HG02870 (cell line): ENCODE results near the gene UBA6.
"Not testable (repeated sequence)": the region's sequence is repeated elsewhere in the genome, so short reads cannot be mapped to it uniquely, and the experiment has no call there.

Source experiments
- ATAC-seq: cut with Tn5 transposase; IDR thresholded peaks from one replicate; pipeline ENCODE4 v1.9.1; 2021; ENCODE audit warnings: mild to moderate bottlenecking, moderate library complexity; ENCODE audit not compliant: unreplicated experiment

The UBA6 gene

GRCh38 chr4:67714248-67714583, 13.3 kb upstream of the UBA6 start:
- peak; percentile 64 for ATAC-seq

DNA sequence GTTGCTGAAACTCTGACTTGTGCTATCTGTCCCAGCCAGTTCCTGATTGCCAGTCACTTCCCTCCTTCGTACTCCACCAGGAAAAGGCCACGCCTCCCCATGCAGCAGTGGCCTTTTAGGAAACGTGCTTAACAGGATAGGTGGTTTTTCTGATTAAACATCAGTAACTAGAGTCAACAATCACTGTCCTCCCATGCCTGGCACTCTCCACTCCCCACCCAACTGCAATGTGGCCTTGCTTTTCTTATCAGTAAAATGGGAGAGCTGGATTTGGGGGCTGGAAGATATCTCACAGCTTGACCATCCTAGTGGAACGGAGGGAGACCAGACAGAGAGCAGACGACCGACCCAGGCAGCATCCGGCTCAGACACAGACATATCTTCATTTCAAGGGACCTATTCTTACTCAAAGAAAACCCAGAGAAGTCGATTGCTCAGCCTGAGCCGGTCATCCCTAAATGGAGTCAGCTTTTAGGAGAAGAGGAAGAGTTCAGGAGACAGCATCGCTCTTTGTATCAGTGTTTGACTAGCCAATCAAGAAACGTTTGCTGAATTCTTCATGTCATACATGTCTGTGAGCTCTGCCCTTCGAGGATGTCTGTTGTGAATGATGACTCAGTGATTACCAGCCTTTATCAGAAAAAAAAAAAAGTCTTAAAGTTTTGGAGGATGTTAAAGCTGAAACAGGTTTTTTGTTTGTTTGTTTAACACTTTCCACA, 12.7 kb upstream of the UBA6 start:
- ATAC-seq: no peak

- no peak for ATAC-seq
Observed at GRCh38 chr4:67712650-67713528, 11.9 kb upstream of the UBA6 start.

DNA sequence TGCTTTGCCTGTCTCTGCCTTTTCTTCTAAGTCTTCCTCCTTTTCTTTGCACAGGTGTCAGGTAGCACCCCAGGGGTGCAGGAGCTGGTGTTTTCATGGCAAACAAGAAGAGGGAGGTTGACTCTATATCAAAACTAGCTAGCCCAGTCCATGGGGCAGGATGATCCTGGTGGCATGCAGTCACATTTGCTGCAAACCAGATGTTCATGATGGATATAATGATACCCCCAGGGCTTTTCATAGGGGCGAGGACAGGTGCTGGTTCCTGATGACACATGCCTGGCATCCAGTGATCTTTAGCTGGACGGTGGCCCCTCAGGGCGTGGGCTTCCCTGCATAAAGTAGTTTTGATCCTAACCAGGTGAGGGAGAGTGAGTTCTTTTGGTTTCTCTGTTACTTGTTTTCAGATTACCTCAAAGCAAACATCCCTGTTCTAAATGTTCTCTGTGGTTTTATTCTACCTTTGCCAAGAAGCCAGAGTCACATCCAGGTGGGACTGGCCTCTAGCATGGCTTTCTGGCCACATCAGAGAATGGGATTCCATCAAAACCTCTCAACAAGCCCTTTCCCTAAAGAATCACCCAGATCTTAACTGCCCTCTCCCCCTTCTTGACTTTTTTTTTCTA, 11.2 kb upstream of the UBA6 start:
- ATAC-seq: no peak

DNA sequence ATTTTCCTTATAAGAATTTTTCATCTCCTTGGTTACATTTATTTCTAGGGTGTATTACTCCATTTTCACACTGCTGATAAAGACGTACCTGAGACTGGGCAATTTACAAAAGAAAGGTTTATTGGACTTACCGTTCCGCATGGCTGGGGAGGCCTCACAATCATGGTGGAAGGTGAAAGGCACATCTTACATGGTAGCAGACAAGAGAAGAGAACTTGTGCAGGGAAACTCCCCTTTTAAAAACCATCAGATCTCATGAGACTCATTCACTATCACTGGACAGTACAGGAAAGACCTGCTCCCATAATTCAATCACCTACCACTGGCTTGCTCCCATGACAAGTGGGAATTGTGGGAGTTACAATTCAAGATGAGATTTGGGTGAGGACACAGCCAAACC, 5.7 kb upstream of the UBA6 start:
- not testable (repeated sequence) for ATAC-seq

- ATAC-seq: no peak
Observed at GRCh38 chr4:67704843-67705242, 3.9 kb upstream of the UBA6 start.

DNA sequence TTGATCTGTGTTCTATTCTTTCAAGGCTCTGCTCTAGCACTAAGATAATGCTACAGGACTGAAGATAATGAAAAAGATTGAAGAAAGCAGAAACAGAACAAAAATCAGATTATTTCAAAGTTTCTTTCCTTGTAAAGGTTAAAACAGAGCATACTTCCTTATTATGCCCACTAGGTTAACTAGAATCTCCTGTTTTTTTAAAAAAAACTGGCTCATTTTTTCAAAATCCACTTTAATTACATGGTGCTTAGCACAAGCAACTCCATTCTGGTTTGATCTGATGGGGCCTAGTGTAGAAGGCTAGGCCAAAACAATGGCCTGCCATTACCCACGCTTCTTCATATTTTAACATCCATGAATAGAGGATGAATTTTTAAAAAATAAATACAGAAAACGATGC, 1.2 kb upstream of the UBA6 start:
- ATAC-seq: no peak

DNA sequence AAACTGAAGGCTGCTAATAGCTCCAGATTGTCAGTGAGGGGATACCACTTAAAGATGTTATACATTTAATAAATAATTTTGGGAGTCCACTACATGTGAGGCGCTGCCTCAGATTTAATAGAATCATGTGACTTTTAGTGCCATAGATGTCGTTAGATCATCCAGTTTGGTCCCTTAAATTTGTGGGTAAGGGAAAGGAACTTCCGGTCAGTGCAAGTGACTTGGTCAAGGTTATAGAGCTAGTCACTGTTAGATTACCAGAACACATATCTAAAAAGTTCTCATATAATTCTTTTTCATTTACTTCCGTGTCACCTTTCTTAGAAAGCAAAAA, 529 bp upstream of the UBA6 start:
- ATAC-seq: no peak

DNA sequence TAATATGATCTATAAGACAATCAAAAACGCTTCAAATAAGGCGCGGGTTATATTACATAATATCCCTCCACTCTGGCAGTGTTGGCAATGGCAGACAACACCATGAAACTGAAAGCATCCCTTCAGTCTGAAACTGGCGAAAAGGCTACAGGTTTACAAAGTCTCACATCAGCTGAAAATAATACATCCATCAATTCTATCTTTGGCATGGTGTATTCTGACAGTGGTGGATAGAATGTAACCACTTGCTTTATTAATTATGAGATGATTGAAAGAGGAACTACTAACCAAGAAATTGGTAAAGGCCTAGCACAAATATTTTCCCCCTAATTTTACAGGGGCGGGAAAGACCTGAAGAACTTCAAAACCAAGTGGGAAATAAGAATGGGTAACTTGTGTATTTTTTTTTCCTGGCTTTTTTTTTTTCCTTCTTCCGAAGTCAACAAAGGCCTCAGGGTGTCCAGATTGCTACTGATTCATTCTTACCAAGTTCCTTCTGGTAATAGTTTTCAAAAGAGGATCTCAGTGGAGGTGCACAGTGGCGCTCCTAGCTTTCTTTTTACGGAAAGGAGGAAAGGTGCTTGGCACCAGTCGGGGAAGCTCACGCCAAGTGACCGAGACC, 728 bp downstream of the UBA6 start:
- peak; percentile 4 for ATAC-seq

- ATAC-seq: no peak
Observed at GRCh38 chr4:67699603-67700002, 1.4 kb downstream of the UBA6 start.

DNA sequence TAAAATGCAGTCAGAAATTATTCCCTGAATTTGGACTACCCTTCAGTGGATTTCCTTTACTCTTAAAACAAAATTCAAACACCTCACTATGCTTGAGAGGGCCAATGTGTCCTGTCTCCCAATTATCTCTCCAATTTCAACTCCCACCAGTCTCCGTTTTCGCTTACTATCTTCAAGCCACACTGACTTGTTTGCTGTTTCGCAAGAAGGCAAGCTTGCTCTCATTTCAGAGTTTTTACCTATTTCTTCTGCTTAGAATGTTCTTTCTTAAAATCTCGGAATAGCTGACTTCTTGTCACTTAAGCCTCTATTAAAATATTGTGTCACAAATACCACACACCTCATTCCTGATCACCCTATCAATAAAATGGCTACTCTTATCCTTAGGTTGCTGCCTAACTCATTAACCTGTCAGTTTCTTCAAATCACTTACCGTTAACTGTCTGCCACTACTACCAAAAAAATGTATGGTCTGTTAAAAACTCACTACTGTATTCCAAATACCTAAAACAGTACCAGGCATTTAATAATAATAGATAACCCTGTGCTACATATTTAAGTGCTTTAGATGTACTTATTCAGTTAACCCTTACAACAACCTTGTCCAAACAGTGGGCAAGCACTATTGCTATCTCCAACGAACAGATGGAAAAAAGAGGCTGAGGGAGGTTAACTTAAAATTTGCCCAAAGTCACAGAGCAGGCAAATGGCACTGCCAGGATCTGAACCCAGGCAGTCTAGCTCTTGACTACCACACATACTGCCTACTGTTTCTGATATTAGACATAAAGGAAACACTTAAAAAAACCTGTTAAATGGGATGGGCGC, 2.9 kb downstream of the UBA6 start:
- no peak for ATAC-seq

GRCh38 chr4:67696061-67696460, 4.9 kb downstream of the UBA6 start:
- no peak for ATAC-seq

- no peak for ATAC-seq
Observed at GRCh38 chr4:67694662-67695061, 6.3 kb downstream of the UBA6 start.

DNA sequence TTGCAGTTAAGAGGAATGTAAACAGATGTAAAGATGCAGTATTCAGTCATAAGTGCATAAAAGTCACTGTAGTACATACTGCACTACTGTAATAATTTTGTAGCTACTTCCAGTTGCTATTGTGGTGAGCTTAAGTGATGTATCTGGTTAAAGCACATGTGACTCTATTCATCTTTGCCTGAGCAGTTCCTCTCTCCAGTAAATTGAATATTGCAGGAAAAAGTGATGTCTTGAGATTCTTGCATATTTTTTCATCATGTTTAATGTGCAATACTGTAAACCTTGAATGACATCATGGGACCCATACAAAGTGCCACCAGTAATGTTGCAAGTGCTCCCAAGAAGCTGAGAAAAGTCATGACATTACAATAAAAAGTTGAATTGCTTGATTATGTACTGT, 9.6 kb downstream of the UBA6 start:
- ATAC-seq: no peak

- ATAC-seq: no peak
Observed at GRCh38 chr4:67687636-67688035, 13.3 kb downstream of the UBA6 start.

- no peak for ATAC-seq
Observed at GRCh38 chr4:67685532-67685859, 15.5 kb downstream of the UBA6 start.

GRCh38 chr4:67684839-67685531, 16.0 kb downstream of the UBA6 start:
- ATAC-seq: no peak

GRCh38 chr4:67682266-67682665, 18.7 kb downstream of the UBA6 start:
- ATAC-seq: no peak

DNA sequence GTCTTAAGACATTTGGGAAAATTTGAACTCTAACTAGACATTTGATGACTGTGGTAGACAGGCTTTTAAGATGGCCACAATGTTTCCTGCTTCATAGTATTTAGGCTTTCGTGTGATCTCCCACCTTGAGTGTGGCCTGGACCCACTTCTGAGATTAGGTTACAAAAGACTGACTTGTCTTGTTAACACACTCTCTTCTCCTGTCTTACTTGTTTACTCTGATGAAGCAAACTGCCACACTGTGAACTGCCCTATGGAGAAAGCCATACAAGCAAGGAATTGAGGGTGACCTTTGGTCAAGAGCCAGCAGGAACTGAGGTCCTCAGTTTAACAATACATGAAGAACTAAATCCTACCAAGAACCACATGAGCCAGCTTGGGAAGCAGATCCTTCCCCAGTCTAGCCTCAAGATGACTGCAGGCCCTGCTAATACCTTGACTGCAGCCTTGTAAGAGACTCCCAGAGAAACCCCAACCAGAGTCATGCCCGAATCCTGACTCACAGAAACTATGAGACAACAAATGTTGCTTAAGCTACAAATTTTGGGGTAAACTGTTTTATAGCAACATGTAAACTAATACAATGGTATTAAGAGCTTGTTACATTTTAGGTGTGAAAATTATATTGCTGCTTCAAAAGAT, 20.3 kb downstream of the UBA6 start:
- ATAC-seq: no peak

- no peak for ATAC-seq
Observed at GRCh38 chr4:67678612-67679011, 22.3 kb downstream of the UBA6 start.
